Keratinocyte (primary cell): ENCODE data around the gene GTSF1L.

Experiments
- CTCF ChIP-seq, 3 experiments: IDR thresholded peaks in 1 of 3; conservative IDR thresholded peaks in 1 of 3; optimal IDR thresholded peaks in 1 of 3; 2 replicates in 2 of 3; 3 replicates in 1 of 3; pipeline versions ENCODE3 to v1.5.1; 2011; ENCODE audit warnings: low read length in 3 of 3, mild to moderate bottlenecking in 3 of 3, moderate library complexity in 2 of 3, control low read depth in 1 of 3, inconsistent platforms in 1 of 3; ENCODE audit not compliant: insufficient read depth in 2 of 3; ENCODE audit errors: extremely low read depth in 1 of 3
- EZH2 ChIP-seq: IDR thresholded peaks from one replicate; pipeline ENCODE4 v1.6.1; 2012; ENCODE audit warnings: inconsistent platforms, mild to moderate bottlenecking, low read length, moderate library complexity

DNA sequence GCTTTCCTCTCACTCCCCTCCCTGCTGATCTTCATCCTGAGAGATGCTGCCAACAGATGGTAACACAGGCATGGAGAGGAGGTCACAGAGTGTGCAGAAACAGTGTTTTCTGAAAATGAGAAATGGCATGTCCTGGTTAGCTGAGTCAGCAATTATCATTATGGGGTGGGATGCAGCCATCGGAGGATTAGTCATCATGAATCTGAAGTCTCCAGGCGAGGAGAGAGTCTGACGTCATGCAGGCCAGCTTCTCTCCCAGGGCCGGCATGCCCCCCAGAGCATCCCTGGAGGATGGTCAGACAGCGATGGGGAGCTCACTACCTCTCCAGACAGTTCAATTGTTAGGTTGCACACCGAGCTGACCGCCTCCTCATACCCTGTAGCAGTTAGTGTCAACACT is 4.7 kb upstream of the GTSF1L start:
- TF ChIP-seq CTCF (optimal IDR thresholded peaks at IDR 0.05 in 1 of 3, IDR thresholded peaks at IDR 0.05 in 1 of 3, conservative IDR thresholded peaks at IDR 0.05 in 1 of 3; ENCODE audit: extremely low read depth in 1 of 3, insufficient read depth in 2 of 3, low read length in 3 of 3) (no peak), EZH2 (no peak)
